ENCODE data around the gene CEP131. TPM values are rescaled to one million over a fixed set of nuclear protein-coding genes. Genes with fewer than 3 reads are reported as not detected.
A peak's percentile ranks its signal among the peaks of the same experiment; 100 is the strongest.

CEP131 gene
- total and polyA plus RNA-seq, 2 of the 4 experiments (the other 2 are of a cell fraction) = 4.8 to 9.6 TPM

DNA sequence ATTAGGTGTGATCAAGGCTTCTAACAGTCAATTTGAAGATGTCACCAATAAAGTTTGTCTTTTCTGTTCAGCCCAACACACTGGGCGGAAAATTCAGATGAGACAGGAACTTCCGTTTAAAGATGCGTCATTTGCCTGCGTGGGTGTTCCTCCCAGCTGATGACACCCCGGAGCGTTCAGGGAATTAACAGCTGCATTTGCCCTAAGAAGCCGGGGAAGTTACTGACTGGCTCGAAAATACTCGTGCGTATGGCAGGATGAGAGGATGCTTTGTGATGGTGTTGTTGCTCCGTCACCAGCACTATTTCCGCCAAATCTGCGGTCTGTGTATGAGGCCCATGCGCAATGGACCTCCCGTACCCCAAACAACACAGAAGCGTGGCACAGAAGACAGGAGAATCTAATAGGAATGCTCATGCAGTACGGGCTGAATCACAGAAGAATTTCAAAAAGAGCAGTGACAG is 69.4 kb downstream of the CEP131 start:
- Histone ChIP-seq H3K14ac (replicated peaks; ENCODE audit: low read depth, low read length) (no peak overlapping the region), H2BK5ac (ENCODE audit: low read depth, low read length, poor library complexity, severe bottlenecking) (no peak overlapping the region), H4K20me1 (ENCODE audit: insufficient read depth, low read length) (no peaks in the 10 kb centered on the region), H3K36me3 (ENCODE audit: control insufficient read depth, insufficient read depth, low read length) (no peaks in the 10 kb centered on the region), H4K91ac (ENCODE audit: insufficient read depth, low read depth, low read length) (no peak overlapping the region), H3K4me3 (ENCODE audit: insufficient read depth, low read depth, low read length) (no peak overlapping the region), H4K5ac (ENCODE audit: low read depth, low read length) (no peak overlapping the region), H3K9me3 (ENCODE audit: control insufficient read depth, insufficient read depth, low read length) (no peaks in the 10 kb centered on the region), H2AK9ac (replicated peaks; ENCODE audit: low read depth, low read length, poor library complexity) (no peak overlapping the region), H3K27ac (ENCODE audit: insufficient read depth, low read length) (no peak overlapping the region), H3K9ac (ENCODE audit: low read depth, low read length) (no peak overlapping the region), H3K56ac (ENCODE audit: extremely low read depth, insufficient read depth, low read length) (no peak overlapping the region), H2AFZ (replicated peaks; ENCODE audit: low read length, poor library complexity) (no peak overlapping the region), H3K9me1 (ENCODE audit: insufficient read depth, low read length) (no peaks in the 10 kb centered on the region), H4K8ac (ENCODE audit: low read depth in 2 of 2, low read length in 2 of 2) (no peak overlapping the region), H3K4ac (ENCODE audit: low read depth, low read length) (no peak overlapping the region), H3K4me2 (ENCODE audit: low read depth, low read length) (no peak overlapping the region), H3K27me3 (ENCODE audit: control insufficient read depth, insufficient read depth, low read length) (peaks cover 26% of the 10 kb centered on the region), H3K18ac (ENCODE audit: low read depth, low read length) (no peak overlapping the region), H3K4me1 (ENCODE audit: control insufficient read depth, insufficient read depth, low read length) (no peaks in the 10 kb centered on the region), H2BK20ac (ENCODE audit: low read depth, low read length) (no peak overlapping the region), H2BK15ac (ENCODE audit: low read depth, low read length) (no peak overlapping the region), H3K79me1 (ENCODE audit: low read depth in 1 of 2, low read length in 2 of 2) (no peaks in the 10 kb centered on the region), H2BK120ac (ENCODE audit: low read depth, low read length) (no peak overlapping the region), H2AK5ac (ENCODE audit: low read depth, low read length) (no peak overlapping the region), H3K23ac (ENCODE audit: low read depth, low read length) (no peak overlapping the region)
- DNase-seq = peak; percentile 49
- dilution Hi-C loops (cut with HindIII; ENCODE audit: low sequenced_read_pairs, unreplicated experiment) (no loop called here), intact Hi-C loops (cut with micrococcal nuclease) (no loop called here), in situ Hi-C loops (cut with MboI; ENCODE audit: low sequenced_read_pairs) (no loop called here)
- 86% methylated on average over 5 of the region's 17 CpGs; no CpG with 5 or more reads in 1 of the 2 experiments for WGBS, 2 experiments (ENCODE audit: extremely low coverage in 2 of 2, insufficient read length in 1 of 2)
- ChIA-PET POLR2A (ENCODE audit: unreplicated experiment) (no interaction called here), CTCF (interaction anchor here (1.2 kb wide), 1 partner anchor 10 kb away, joined by 3 read pairs; no protein-coding TSS in a partner anchor)
- BruUV-seq (replicated peaks) = no TSS peak
- TF ChIP-seq MAFK (IDR thresholded peaks at IDR 0.05; ENCODE audit: low read depth, low read length) (no peak), NFE2L2 (IDR thresholded peaks at IDR 0.05; ENCODE audit: low read depth, low read length) (no peak), CEBPB (IDR thresholded peaks at IDR 0.05; ENCODE audit: low read depth, low read length) (no peak), SMC3 (IDR thresholded peaks at IDR 0.05; ENCODE audit: low read depth, low read length) (no peak), POLR2A (IDR thresholded peaks at IDR 0.05; ENCODE audit: low read depth, low read length) (no peak), CHD1 (IDR thresholded peaks at IDR 0.05; ENCODE audit: low read depth, low read length) (no peak), RAD21 (IDR thresholded peaks at IDR 0.05; ENCODE audit: low read length) (no peak), FOS (IDR thresholded peaks at IDR 0.05; ENCODE audit: low read depth, low read length) (no peak), RFX5 (IDR thresholded peaks at IDR 0.05; ENCODE audit: low read depth, low read length) (no peak)
- TF ChIP-seq, protein P1, sequence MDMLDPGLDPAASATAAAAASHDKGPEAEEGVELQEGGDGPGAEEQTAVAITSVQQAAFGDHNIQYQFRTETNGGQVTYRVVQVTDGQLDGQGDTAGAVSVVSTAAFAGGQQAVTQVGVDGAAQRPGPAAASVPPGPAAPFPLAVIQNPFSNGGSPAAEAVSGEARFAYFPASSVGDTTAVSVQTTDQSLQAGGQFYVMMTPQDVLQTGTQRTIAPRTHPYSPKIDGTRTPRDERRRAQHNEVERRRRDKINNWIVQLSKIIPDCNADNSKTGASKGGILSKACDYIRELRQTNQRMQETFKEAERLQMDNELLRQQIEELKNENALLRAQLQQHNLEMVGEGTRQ (IDR thresholded peaks at IDR 0.05; ENCODE audit: low read depth, low read length) = no peak
- no peak for ATAC-seq (ENCODE audit: low read depth)

Measured in IMR-90 (cell line).